GM19238 (cell line): ENCODE data around the gene C8A.
A peak's percentile ranks its signal among the peaks of the same experiment; 100 is the strongest.

Source experiments
- DNase-seq: peaks from one replicate; pipeline ENCODE4 v3.0.0; 2011; ENCODE audit warnings: low spot score; ENCODE audit not compliant: insufficient read length

The C8A gene

GRCh38 chr1:56854521-56855099 lies at the start of gene C8A:
Gene C8A (plus strand): TSS chr1:56854797. CDS start chr1:56854902, 105 bp downstream.
- DNase-seq = no peak

GRCh38 chr1:56806804-56807203 lies 47.8 kb upstream of the C8A start:
- no peak for DNase-seq

- no peak for DNase-seq
Measured at GRCh38 chr1:56808410-56808809, 46.2 kb upstream of the C8A start.

DNA sequence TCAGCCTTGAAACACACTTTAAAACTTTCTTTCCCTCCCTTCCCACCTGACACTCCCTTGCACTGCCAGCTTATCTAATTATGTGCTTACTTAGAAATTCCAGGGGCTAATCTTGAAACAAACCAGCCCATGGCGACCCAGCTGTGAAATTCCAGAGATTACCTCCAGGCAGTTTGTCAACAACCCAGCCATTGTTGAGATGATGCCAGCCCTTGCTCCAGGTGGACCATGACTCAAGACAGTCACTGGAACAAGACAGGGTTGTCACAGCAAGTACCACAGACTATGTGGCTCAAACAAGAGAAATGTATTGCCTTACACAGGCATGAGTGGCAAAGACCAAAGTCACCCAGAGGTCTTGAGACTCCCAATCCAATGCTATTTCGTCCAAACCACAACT lies 43.3 kb upstream of the C8A start:
- DNase-seq = no peak

- DNase-seq = no peak
Measured at GRCh38 chr1:56814205-56814604, 40.4 kb upstream of the C8A start.

DNA sequence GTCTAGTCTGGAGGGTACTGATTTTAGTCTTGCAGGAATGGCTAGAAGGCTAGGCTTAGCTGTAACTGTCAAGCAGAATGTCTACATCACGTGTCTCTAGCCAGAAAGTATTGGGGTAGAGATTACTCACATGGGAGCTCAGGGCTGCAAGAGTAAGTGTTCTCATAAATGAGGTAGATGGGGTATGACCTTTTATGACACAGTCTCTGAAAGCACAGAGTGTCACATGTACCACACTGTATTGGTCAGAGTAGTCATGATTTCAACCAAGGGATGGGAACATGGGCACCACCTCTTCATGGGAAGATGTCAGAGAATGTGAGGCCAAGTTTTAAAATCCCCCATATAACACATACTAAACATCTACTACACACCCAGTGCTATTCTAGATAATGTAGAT lies 38.3 kb upstream of the C8A start:
- DNase-seq = no peak

DNA sequence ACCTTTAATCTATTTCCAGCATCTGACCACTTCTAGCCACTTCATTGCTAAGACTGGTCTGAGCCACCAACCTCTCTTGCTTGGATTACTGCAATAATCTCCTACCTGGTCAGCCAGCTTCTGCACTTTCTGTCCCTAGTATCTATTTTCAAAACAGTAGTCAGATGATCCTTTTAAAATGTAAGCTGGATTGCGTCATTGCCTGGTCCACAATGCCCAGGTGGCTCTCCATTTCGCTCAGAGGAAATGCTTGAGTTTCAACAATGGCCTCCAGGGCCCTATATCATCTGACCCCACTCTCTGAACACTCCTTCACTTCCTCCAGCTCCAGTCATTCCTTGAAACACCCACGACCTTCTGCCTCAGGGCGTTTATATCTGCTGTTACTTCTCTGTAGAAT lies 37.7 kb upstream of the C8A start:
- no peak for DNase-seq

DNA sequence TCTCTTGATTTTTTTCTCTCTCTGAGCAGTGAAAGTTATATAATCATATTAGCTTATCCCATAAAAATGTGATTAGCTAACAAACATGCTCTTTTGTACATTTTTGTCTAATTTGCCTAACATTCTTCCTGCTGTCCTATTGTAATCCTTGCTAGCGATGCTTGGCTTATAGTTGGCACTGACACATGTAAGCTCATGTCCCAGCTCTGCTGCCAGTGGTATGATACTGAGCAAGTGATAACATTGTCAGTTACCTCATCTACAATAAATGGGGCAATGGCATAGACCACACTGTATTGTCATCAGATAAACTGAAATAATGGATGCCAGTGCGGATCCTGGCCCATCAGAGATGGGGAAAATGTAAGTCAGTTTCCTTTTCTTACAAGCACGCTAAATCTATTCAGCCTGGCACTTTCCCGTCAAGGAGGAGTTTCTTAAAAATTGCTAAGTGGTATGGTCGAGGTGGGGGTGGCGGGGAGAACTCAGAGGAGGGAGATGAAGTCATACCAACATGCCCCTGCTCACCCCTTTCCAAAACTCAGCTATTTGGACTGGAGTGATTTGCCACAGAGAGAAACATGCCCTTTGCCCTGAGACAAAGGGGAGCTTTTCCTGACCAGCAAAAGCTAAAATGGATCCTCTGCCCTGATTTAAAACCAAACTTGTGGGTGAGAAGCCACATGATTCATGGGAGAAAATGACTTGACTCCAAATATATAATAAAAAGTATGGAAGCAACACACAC lies 36.7 kb upstream of the C8A start:
- no peak for DNase-seq

- DNase-seq = no peak
Measured at GRCh38 chr1:56819387-56819899, 35.2 kb upstream of the C8A start, which contains the start of gene FYB2. Gene FYB2 (minus strand): TSS chr1:56819404. CDS start chr1:56819290, 114 bp downstream.

- peak; percentile 47 for DNase-seq
Measured at GRCh38 chr1:56820755-56821461, 33.7 kb upstream of the C8A start.

DNA sequence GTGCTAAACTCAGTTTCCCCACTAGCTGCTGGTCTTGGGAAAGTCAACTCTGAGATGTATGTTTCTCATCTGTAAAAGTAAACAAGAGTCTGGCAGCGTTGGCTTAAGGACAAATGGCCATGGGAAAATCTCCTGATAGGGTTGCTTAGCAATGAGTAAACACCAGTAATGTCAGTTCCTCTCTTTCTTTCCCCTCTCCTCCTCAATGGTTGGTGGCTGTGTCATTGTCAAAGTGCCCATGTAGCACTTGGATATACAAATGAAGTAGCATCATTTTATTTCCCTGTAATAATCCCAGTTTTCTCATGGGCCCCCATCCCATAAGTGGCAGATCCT lies 33.2 kb upstream of the C8A start:
- no peak for DNase-seq

DNA sequence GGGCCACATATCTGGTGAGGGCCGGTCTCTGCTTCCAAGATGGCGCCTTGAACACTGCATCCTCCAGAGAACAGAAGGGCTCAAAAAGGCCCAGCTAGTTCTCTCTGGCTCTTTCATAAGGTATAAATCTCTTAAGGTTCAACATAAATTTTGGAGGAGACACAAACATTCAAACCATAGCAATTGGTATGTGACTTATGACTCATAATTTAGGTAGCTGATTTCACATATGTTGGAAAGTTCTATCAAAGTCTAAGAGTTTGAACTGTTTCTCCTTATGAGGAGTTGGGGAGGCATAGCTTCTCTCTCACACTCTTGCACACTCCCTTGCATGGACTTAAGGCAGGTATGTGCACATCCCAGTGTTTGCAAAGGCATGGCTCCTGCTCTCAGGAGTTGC lies 30.3 kb upstream of the C8A start:
- no peak for DNase-seq

GRCh38 chr1:56824938-56825337 lies 29.7 kb upstream of the C8A start:
- no peak for DNase-seq

- DNase-seq = no peak
Measured at GRCh38 chr1:56825436-56825835, 29.2 kb upstream of the C8A start.

DNA sequence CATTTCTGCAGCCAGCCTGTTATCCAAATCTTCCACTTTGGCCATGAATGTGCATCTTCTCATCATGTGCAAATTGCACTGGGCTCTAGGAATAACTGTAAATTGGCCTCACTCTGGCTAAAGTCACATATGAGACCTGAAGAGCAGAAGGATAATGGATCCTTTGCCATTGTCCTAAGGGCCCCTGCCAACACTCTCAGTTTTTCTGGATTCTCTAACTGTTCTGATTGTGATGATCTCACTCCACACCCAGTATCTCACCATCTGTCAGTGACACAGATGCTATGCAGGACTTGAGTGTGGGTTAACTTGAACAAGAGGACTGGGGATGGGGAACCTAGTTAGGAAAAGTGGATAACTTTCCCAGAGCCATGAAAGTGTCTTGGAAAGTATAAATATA lies 26.9 kb upstream of the C8A start:
- DNase-seq = no peak

- DNase-seq = no peak
Measured at GRCh38 chr1:56830052-56830451, 24.5 kb upstream of the C8A start.

DNA sequence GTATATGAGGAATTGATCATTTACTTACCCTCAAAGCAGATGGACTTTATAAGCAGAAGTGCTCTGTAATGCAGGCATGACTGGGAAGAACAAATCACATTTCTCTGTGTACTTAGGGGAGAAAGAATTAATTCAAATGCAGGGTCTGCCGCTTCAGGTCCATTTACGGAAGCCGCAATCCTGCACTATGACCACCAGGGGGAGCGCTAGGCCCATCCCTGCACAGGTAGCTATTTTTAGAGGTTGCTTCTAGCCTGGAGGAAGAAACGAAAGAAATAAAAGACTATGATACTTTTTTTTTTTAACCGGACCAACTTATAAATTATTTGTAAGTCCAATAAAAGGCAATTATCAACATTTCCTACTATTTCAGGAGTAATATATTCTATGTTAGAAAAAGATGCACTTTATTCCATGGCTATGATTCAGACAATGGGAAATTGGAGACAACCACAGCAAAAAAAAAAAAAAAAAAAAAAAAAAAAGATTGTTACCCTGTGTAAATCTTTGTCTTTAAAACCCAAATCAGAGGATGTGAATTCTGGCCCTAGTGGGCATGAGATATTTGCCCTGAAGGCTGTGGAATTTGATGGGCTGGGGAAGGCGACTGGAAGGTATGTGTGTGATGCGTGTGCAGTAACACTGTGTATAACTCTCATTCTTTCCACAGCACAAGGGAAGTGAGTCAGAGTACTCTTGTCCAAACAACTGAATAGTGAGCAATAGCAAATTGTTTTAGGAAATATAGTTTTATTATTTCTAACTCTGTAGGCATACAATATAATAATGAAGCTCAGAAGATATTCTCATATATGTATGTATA lies 22.5 kb upstream of the C8A start:
- DNase-seq = peak; percentile 48

GRCh38 chr1:56833088-56833487 lies 21.5 kb upstream of the C8A start:
- DNase-seq = no peak

DNA sequence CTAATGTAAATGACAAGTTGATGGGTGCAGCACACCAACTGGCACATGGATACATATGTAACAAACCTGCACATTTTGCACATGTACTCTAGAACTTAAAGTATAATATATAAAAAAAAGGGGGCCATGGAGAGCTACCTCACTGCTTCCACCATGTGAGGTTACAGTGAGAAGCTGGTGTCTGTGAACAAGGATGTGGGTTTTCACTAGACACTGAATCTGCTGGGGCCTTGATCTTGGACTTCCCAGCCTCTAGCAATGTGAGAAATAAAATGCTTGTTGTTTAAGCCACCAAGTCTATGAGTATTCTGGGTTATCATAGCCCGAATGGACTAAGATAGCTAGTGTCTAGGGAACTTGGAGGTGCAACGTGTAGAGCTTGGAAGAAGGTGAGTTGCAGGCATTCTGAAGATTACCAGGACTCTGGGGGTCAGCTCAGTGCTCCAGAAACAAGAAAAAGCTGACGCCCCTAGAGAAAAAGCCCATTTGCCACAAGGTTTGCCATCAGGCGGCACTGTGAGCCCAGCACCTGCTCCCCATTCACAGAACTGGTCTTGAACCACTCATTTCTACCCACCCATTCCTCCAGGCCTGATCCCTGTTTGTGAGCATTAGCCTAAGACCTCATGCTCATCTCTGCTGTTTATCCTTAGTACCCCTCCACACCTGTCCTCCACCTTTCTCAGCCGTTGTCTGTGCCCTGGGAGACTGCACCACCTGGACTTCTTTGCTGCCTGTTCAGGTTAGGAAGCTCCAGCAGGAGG lies 20.3 kb upstream of the C8A start:
- DNase-seq = no peak

- DNase-seq = no peak
Measured at GRCh38 chr1:56835657-56836056, 18.9 kb upstream of the C8A start.

DNA sequence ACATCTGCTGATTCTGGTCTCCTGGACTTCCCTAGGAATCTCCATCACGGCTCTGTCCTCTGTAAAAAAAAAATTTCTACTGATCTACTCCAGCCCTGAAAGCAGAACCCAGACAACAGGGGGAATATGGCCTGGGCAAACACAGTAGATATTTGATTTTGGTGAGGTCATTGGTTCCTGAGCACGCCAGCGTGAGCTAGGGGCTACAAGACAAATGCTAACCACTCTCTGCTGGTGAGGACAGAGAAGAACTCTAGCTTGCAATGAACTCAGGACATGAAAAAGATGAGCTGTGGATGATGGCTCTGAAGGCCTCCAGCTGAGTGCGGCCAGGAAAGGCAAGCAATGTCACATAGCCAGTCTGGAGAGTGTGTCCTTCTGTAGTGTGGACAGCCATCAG lies 18.2 kb upstream of the C8A start:
- DNase-seq = no peak
